Keratinocyte (primary cell): Measurements from ENCODE around the gene CYBB. TPM values are rescaled to one million over a fixed set of nuclear protein-coding genes. Genes with fewer than 3 reads are reported as not detected.

Source experiments
- DNase-seq: peaks from one replicate; pipeline ENCODE4 v3.0.0-alpha.2; 2011; ENCODE audit warnings: low read depth, missing footprints, low spot score
- FAIRE-seq: peaks from 2 replicates; lab custom pipeline; 2011; peaks lifted over from hg19 to GRCh38; lab: Jason Lieb, UNC
- H2AFZ ChIP-seq: 2 replicates; pipeline ENCODE4 v1.6.0; 2012; ENCODE audit warnings: low read length, control low read depth, inconsistent platforms; ENCODE audit not compliant: control insufficient read depth
- H3K27ac ChIP-seq: 2 replicates; pipeline ENCODE4 v1.5.1; 2011; ENCODE audit warnings: low read length; ENCODE audit not compliant: control insufficient read depth, insufficient read depth
- H3K27me3 ChIP-seq: 3 replicates; pipeline ENCODE4 v1.6.0; 2011; ENCODE audit warnings: low read length; ENCODE audit not compliant: control insufficient read depth, insufficient read depth; ENCODE audit errors: extremely low read depth
- H3K36me3 ChIP-seq, 2 experiments: 2 replicates in 1 of 2; 3 replicates in 1 of 2; pipeline ENCODE4 v1.5.1; 2011; ENCODE audit warnings: low read length in 2 of 2, mild to moderate bottlenecking in 1 of 2; ENCODE audit not compliant: control insufficient read depth in 2 of 2, insufficient read depth in 2 of 2; ENCODE audit errors: extremely low read depth in 1 of 2
- H3K4me1 ChIP-seq: 3 replicates; pipeline ENCODE4 v1.5.1; 2011; ENCODE audit warnings: low read length; ENCODE audit not compliant: control insufficient read depth, insufficient read depth; ENCODE audit errors: extremely low read depth
- H3K4me2 ChIP-seq: 3 replicates; pipeline ENCODE4 v1.6.0; 2011; ENCODE audit warnings: low read depth, low read length; ENCODE audit not compliant: control insufficient read depth, insufficient read depth; ENCODE audit errors: extremely low read depth
- H3K4me3 ChIP-seq, 3 experiments: fragments of 200-600 bp in 1 of 3; sonication (generic) in 1 of 3; 2 replicates in 2 of 3; 3 replicates in 1 of 3; pipeline ENCODE4 v1.5.1; 2011 to 2016; ENCODE audit warnings: low read length in 3 of 3, mild to moderate bottlenecking in 3 of 3, control low read depth in 2 of 3, inconsistent platforms in 1 of 3, low read depth in 1 of 3, mixed read lengths in 1 of 3, mixed run types in 1 of 3, moderate library complexity in 1 of 3; ENCODE audit not compliant: control insufficient read depth in 2 of 3, insufficient read depth in 2 of 3; ENCODE audit errors: extremely low read depth in 1 of 3
- H3K79me2 ChIP-seq: 2 replicates; pipeline ENCODE4 v1.6.0; 2012; ENCODE audit warnings: low read length; ENCODE audit not compliant: control insufficient read depth, insufficient read depth
- H3K9ac ChIP-seq: 3 replicates; pipeline ENCODE4 v1.6.0; 2011; ENCODE audit warnings: low read length; ENCODE audit not compliant: control insufficient read depth, insufficient read depth; ENCODE audit errors: extremely low read depth
- H3K9me1 ChIP-seq: 3 replicates; pipeline ENCODE4 v1.6.0; 2011; ENCODE audit warnings: low read length; ENCODE audit not compliant: control insufficient read depth, insufficient read depth; ENCODE audit errors: extremely low read depth
- H3K9me3 ChIP-seq: 2 replicates; pipeline ENCODE4 v1.5.1; 2012; ENCODE audit warnings: low read depth, low read length; ENCODE audit not compliant: control insufficient read depth
- H4K20me1 ChIP-seq: 3 replicates; pipeline ENCODE4 v1.6.0; 2011; ENCODE audit warnings: low read length; ENCODE audit not compliant: control insufficient read depth, insufficient read depth; ENCODE audit errors: extremely low read depth
- EZH2 ChIP-seq: IDR thresholded peaks from one replicate; pipeline ENCODE4 v1.6.1; 2012; ENCODE audit warnings: inconsistent platforms, mild to moderate bottlenecking, low read length, moderate library complexity
- dilution Hi-C: fragments of 300-500 bp; cut with MboI; formaldehyde crosslinking; loops from one replicate; pipeline ENCODE4 v1.7.0; 2020; ENCODE audit warnings: low sequenced_read_pairs; ENCODE audit not compliant: extremely low pct_ligation_motif_present
- polyA plus RNA-seq, 5 experiments: library from polyadenylated mRNA; depleted of rRNA in 3 of 5; stranded (reverse) in 3 of 5; stranded (forward) in 1 of 5; unstranded in 1 of 5; fragments of >200 nt; gene quantifications; 1 replicate in 1 of 5; 2 replicates in 3 of 5; 3 replicates in 1 of 5; pipeline versions ENCODE4 v1.2.1 to v1.2.3, GENCODE V29; 2011 to 2012; ENCODE audit warnings: missing spikeins in 2 of 5, low read depth in 1 of 5, low replicate concordance in 1 of 5
- TF ChIP-seq, protein P1 (sequence below), 3 experiments: IDR thresholded peaks in 1 of 3; conservative IDR thresholded peaks in 1 of 3; optimal IDR thresholded peaks in 1 of 3; 2 replicates in 2 of 3; 3 replicates in 1 of 3; pipeline versions ENCODE3 to v1.5.1; 2011; ENCODE audit warnings: low read length in 3 of 3, mild to moderate bottlenecking in 3 of 3, moderate library complexity in 2 of 3, control low read depth in 1 of 3, inconsistent platforms in 1 of 3; ENCODE audit not compliant: insufficient read depth in 2 of 3; ENCODE audit errors: extremely low read depth in 1 of 3

Gene CYBB
- polyA plus RNA-seq, 1 donor (not counting 4 experiments of a cell fraction or from before 2014, with no cell fraction given): 0.03 TPM

DNA sequence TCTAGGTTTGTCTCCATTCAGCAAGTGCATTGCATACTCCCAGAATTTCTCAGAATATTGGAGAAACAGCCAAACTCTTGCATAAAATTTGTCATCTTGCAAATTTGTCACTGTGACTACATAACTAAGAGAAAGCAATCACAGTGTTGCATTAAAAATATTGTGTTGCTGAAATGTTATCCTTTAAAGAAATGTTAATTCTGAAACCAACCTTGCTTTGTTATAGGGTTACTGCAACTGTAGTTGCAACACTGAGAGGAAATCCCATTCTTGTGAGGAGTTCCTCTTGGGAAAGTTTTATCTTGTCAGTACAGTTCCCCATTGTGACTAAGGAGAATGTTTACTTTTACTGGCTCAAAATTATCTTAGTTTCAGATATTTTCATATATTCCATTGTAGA lies 20.9 kb downstream of the CYBB start:
- no peaks in the 10 kb centered on the region for H3K27me3 ChIP-seq
- no peak overlapping the region for H2AFZ ChIP-seq
- no peak overlapping the region for H3K27ac ChIP-seq
- no peak overlapping the region for H3K4me3 ChIP-seq
- no peaks in the 10 kb centered on the region for H3K4me1 ChIP-seq
- H4K20me1 ChIP-seq: no peaks in the 10 kb centered on the region
- H3K79me2 ChIP-seq: no peaks in the 10 kb centered on the region
- H3K9ac ChIP-seq: no peak overlapping the region
- FAIRE-seq (no peak), DNase-seq (no peak)
- H3K9me3 ChIP-seq: no peaks in the 10 kb centered on the region
- TF ChIP-seq EZH2: no peak
- TF ChIP-seq, protein P1, sequence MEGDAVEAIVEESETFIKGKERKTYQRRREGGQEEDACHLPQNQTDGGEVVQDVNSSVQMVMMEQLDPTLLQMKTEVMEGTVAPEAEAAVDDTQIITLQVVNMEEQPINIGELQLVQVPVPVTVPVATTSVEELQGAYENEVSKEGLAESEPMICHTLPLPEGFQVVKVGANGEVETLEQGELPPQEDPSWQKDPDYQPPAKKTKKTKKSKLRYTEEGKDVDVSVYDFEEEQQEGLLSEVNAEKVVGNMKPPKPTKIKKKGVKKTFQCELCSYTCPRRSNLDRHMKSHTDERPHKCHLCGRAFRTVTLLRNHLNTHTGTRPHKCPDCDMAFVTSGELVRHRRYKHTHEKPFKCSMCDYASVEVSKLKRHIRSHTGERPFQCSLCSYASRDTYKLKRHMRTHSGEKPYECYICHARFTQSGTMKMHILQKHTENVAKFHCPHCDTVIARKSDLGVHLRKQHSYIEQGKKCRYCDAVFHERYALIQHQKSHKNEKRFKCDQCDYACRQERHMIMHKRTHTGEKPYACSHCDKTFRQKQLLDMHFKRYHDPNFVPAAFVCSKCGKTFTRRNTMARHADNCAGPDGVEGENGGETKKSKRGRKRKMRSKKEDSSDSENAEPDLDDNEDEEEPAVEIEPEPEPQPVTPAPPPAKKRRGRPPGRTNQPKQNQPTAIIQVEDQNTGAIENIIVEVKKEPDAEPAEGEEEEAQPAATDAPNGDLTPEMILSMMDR (optimal IDR thresholded peaks at IDR 0.05 in 1 of 3, IDR thresholded peaks at IDR 0.05 in 1 of 3, conservative IDR thresholded peaks at IDR 0.05 in 1 of 3; ENCODE audit: extremely low read depth in 1 of 3, insufficient read depth in 2 of 3, low read length in 3 of 3): no peak
- dilution Hi-C loops: no loop called here
- H3K9me1 ChIP-seq: no peaks in the 10 kb centered on the region
- H3K36me3 ChIP-seq: no peaks in the 10 kb centered on the region
- no peak overlapping the region for H3K4me2 ChIP-seq

GRCh38 chrX:37802028-37802427 lies 22.2 kb downstream of the CYBB start:
- Histone ChIP-seq H3K27me3 (no peaks in the 10 kb centered on the region), H2AFZ (no peak overlapping the region), H3K36me3 (no peaks in the 10 kb centered on the region), H3K27ac (no peak overlapping the region), H3K4me3 (no peak overlapping the region), H3K9me3 (no peaks in the 10 kb centered on the region), H3K9ac (no peak overlapping the region), H3K4me2 (no peak overlapping the region), H4K20me1 (no peaks in the 10 kb centered on the region), H3K9me1 (no peaks in the 10 kb centered on the region), H3K79me2 (no peaks in the 10 kb centered on the region), H3K4me1 (no peaks in the 10 kb centered on the region)
- FAIRE-seq (no peak), DNase-seq (no peak)
- TF ChIP-seq EZH2: no peak
- TF ChIP-seq, protein P1 (optimal IDR thresholded peaks at IDR 0.05 in 1 of 3, IDR thresholded peaks at IDR 0.05 in 1 of 3, conservative IDR thresholded peaks at IDR 0.05 in 1 of 3; ENCODE audit: extremely low read depth in 1 of 3, insufficient read depth in 2 of 3, low read length in 3 of 3): no peak
- dilution Hi-C loops: no loop called here
